NCI-H69 (cell line): ENCODE measurements around the gene FOXO3.
A peak's percentile ranks its signal among the peaks of the same experiment; 100 is the strongest.
"Not testable (repeated sequence)": the region's sequence is repeated elsewhere in the genome, so short reads cannot be mapped to it uniquely, and the experiment has no call there.

Experiments used
- DNase-seq: peaks from one replicate; lab custom pipeline; 2025; lab: John Stamatoyannopoulos, UW

FOXO3 gene

DNA sequence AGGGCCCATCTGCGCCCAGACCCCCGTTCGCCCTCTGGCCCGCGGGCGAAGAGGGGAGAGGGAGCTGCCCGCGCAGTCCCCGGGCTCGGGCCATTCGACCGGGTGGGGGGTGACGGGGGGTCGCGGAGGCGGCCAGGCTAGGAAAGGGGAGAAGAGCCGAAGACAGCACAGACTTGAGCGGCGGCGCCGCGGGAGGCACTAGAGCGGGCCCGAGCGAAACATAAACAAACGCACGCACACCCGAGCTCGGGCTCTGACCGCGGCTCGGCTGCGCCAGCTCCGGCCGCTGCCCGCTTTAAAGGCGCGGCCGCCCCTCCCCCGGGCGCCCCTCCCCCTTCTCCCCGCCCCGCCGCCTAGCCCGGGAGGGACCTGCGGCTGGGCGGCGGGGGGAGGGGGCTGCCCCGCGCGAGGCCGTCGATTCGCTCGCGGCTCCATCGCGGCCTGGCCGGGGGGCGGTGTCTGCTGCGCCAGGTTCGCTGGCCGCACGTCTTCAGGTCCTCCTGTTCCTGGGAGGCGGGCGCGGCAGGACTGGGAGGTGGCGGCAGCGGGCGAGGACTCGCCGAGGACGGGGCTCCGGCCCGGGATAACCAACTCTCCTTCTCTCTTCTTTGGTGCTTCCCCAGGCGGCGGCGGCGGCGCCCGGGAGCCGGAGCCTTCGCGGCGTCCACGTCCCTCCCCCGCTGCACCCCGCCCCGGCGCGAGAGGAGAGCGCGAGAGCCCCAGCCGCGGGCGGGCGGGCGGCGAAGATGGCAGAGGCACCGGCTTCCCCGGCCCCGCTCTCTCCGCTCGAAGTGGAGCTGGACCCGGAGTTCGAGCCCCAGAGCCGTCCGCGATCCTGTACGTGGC is at the start of gene FOXO3:
TSS of gene FOXO3 (plus strand) at position 455 of the 846 bp plus-strand sequence. CDS start at position 747, 292 bp downstream.
- DNase-seq, result peak; percentile 97

DNA sequence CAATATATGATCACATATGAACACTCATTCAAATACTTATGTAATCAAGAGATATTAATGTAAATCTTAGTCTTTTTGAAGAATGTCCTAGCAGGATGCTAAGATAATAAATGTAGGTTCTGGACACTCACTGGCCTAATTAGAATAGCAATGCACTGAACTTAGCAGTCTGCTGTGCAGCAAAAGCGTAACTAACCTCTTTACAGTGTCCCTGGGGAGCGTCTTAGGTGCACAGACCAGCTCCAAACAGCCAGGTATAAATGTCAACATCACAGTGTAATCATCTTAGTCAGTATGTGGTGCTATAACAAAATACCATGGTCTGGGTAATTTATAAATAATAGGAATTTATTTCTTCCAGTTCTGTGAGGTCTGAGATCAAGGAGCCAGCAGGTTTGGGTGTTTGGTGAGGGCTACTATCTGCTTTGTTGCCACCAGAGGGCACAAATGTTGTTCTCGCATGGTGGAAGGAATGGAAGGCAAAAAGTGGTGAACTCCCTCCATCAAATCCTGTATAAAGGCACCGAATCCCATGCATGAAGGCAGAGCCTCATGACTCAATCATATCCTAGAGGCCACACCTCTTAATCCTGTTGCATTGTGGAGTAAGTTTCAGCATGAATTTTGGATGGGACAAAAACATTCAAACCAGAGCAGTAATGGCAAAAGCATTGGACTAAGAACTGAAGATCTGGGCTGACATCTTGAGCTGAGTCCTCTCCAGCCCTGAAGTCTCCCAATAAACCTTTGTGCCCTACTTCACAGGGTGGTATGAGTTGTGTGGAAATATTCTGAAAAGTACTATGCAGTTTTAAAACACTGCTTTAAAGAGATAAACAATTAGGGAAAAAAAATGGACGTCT is 41.8 kb upstream of the FOXO3 start:
- peak; percentile 65 for DNase-seq

DNA sequence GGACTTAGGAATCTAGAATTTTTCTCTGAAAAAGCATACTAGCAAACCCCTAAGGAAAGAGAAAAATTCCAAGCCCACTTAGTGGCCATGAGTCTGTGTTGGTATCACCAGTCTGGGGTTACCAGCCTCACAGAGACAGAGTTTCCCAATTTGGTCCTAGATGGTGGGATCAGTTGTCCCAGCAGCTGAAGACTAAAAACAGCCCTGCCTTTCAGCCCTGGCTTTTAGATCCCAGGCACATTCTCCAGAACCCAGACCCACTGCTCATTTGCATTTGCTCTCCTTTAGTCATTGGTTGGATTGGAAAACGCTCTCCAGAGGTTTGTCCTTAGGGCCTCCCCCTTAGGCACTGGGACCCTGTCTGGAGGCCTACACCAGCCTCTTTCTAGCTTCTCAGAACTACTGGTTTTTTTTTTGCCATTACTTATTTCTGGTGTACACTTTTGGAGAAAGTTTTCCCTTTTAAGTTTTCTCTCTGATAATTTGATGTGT is 39.1 kb upstream of the FOXO3 start:
- no peak for DNase-seq

DNA sequence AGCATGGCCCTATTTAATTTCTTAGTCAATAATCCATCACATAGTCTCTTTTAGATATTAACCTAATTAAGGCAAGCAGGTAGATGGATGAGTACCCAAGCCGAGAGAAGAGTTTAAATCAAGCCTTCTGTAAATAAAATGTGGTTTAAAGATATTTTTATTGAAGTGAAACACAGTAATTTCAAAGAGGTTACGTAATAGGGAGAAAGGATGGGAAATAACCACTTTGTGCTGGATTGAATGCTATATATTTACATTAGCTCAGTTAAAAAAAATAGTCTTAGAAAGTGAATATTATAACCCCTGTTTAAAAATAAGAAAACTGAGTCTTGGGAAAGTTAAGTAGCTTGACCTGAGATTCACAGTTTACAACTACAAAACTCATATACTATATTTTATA is 37.0 kb upstream of the FOXO3 start:
- no peak for DNase-seq

DNA sequence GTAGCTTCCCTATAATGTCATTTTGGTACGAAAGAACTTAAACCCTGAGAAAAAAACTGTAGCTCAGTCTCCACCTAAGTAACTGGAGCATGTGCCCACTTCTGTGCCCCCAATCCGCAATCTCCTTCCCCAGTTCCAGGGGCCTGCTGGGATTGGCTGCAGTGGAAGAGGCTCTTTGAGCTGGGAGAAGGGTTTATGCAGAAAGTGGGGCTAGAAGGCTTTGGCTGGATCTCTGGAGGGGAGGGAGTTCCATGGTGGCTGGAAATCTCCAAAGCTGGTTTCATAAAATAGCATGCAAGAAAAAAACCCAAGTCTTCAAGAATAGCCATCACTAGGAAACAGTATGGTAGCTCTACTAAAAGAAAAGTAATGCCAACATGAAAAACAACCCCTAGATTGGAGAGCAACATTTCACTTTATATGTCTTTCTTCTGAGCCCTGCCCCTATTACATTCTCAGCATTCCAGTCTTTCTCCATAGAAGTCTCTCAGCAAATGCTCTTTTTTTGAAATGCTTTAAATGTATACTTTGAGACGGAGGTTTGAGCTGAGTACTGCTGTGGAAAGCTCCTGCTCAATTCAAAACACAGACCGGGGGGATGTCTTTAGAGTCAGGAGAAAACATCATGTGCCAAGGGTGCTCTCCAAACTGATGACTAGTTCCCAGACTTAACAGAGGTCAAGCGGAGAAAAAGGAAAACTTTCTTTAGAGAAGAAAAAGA is 36.0 kb upstream of the FOXO3 start:
- DNase-seq, result no peak

DNA sequence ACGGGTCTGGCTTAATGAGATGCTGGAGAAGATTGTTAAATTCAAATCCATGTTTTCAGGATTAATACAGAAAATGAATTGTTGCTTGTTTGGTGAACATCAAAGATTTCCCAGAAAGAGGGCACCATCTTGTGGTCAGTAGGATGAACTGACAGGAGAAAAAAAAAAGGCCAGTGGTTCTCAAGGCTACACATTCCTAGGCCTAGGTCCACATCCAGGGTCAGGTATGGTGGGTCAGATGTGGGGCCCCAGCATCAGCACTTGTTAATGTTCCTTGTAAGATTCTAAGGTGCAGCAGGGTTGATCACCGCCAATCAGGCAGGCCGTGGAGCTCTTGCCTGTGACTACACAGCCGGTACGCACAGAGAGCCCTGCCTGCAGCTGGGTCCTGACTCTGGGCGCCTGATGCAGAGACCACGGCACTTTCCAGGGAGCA is 34.0 kb upstream of the FOXO3 start:
- DNase-seq, result peak; percentile 60

DNA sequence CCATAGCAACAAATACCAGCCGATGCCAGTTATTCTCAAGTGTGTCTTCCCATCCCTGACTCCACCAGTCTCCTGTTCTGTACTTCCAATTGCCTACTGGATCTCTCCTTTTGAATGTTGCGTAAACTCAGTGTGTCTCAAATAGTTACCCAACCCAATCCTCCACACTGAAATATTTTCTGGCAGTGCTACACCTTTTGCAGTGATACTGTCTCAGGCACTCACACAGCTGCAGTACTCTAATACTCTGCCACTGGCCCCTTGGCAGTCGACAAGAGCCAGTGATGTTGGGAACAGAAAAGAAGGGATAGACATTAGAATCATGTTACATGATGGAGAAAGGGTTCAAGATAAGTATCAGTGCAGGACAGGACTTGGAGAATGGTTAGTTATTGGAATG is 31.8 kb upstream of the FOXO3 start:
- no peak for DNase-seq

DNA sequence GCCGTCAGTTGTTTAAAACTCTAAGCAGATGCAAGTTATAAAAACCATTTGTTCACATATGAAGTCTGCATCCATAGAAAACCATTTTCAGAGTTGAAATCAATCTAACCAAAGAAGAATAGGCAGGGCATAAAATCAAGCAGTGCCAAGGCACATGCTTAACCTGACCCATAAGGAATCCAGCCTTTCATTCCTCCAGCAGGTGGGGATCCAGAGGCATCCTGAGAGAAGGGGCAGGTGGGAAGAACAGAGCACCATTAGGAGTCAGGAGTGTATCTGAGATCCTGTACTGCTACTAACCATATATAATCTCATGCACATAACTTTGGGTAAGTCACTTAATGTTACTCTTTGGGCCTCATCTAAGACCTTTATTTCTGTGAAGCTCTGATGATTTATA is 29.4 kb upstream of the FOXO3 start:
- peak; percentile 49 for DNase-seq

DNA sequence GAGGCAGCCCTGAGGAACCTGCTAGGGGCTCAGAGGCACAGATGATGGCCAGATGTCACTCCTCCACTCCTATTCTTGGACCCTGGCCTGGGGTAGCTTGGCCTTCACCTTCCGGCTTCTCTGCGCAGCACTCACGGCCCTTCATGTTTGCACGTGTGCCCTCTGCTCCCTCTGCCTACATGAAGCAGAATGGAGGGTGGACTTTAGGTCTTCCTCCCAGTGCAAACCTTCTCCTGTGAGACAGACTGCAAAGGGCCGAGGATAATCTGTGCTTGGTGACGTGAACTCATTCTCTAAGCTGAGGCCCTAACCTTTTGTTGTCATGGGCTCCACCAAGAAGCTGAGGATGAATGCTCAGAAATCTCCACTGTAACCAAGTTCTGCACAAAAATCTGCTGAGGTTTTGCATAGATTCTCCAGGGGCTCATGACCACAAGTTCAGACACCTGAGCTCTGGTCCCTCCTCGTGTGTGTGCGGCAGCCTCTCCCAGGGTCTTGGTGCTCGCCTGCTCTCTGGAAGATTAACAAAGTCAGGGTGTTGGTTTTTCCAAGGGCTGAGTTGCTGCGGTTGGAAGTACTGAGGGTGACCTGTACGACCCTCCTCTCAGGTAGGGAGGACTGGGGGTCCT is 25.5 kb upstream of the FOXO3 start:
- DNase-seq, result no peak

DNA sequence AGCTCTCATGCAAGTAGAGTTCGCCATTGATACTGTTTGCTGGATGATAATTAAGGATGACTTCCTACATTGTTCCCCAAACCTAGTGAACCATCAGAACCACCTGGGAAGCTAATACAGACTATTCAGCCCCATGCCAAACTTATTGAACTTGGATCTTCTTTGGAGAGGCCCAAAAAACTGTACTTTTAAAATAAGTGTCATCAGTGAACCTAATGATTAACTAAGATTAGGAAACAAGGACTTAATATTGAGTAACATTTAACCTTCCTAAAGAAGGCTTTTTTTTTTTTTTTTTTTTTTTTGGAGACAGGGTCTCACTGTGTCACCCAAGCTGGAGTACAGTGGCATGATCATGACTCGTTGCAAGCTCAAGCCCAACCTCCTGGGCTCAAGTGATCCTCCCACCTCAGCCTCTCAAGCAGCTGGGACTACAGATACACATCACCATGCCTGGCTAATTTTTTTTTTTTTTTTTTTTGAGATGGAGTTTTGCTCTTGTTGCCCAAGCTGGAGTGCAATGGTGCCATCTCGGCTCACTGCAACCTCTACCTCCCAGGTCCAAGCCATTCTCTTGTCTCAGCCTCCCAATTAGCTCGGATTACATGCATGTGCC is 24.7 kb upstream of the FOXO3 start:
- DNase-seq, result not testable (repeated sequence)

DNA sequence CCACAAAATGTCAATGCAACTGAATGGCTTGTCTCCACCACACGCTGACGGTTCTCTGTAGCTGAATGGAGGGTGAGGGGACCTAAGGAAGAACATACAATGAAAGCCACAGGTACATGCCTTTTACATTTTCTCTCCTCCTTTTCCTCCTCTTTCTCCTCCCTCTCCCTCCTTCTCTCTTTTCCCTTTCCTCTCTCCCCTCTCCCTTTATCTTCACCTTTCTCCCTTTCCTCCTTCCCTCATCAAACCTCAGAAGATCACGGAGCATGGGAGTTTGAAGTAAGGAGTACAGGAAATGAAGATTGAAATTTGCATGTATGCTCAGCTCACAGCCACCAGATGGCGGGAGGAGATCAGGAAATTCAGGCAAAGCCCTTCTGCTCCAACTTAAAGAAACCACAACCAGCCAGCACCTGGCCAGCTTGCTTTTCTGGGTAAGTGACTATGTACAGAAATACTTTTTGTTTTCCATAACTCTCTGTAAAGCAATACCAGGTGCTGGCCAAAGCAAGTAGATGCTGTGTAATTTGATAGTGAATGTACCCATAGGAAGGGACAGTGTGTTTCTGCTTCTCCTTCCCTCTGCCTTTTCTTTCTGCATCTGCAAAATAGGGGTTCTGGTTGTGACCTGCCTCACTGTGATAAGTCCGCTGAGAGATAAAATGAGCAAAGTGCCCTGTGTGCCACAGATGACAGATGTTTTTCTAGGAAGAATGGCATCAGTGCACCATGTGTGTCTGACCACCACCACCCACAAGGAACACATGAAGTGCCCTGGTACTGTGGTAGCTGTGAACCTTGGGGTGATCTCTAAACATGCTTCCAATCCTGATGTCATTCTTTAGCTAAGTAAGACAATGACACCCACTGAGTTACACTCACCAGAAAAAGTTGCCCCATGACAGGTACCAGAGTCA is 18.6 kb upstream of the FOXO3 start:
- DNase-seq, result peak; percentile 88

DNA sequence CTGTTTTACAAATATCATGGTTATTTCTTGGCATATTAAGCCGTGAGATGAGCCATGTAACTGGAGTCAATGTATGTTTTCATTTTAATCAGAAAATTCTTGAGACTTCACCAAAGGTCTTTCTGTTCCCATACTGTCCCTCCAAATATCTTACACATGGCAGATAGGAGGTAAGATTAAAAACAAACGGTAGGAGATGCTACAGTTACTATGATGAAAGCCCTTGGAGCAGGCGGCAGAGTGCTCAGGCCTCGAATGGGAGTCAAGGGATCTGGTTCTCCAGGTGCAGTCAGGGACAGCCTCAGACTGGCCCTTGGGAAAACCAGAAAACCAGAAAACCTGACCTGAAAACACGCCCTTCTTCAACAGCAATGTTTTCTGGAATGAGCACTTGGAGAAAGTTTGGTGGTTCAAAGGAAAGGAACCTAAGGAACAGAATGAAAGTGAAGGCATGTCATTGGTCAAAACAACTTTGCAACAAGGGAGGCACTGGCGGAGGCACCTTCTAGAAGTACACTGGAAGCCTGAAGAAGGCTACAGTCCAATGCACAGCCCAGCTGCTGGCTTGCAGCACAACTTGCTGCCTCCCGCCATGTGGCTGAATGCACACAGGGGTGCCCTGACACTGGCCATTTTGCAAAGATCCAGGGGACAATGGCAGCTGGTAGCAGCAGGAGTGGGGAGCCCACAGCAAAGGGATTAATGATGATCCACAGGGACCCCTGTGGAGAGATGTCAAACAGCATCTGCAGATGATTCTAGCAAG is 17.4 kb upstream of the FOXO3 start:
- peak; percentile 73 for DNase-seq

DNA sequence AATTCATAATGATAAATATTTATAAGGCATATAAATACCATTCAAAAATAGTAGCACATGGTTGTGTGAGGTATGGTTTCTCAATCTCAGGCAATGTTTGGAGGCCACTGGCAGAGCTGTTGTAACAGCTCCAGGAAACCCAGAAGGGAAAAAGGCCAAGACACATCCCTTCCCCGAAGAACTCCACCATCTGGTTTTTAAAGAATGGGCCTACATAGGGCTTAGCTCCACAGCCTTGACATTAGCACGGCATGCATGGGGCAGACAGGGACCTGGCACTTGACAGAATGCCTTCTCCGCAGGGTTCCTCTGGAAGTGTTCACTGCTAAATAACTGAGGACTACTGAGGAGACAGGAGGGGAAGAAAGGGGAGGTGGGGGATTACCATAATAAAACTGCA is 16.1 kb upstream of the FOXO3 start:
- peak; percentile 41 for DNase-seq

DNA sequence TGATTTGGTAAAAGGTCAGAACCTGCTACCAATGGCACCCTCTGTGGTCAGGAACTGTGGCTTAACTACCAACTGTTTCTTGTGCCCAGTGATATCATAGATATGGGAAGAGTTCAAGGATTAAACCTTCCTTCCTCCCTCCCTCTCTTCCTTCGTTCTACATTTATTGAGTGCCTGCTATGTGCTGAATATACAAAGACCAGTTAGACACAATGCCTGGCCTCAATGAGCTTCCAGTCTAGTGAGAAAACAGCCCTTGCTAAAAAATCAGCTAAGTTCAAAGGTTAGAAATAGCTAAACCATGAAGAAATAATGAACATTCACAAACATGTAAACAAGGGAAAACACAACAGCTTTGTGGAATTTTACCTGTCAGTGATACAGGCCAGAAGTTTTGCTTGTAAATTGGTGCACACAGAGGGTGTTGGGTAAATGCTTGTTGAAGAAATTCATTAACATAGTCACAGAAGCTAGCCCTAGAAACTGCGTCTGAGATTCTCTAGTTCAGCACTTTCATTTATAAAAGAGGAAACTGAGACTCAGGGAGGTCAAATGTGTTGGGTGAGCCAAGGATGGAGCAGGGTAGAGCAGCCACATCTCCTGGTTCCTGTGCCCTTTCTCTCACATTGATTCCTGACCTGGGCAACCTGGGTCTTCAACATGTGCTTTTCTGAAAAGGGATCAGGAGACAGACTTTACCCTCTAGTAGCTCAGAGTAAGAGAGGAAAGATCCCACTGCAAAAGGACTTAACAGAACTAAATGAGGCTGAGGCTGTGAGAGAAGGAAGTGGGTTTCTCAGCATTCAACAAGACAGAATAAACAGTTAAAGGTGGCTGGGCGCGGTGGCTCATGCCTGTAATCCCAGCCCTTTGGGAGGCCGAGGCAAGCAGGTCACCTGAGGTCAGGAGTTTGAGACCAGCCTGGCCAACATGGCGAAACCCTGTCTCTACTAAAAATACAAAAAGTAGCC is 14.4 kb upstream of the FOXO3 start:
- DNase-seq, result no peak

DNA sequence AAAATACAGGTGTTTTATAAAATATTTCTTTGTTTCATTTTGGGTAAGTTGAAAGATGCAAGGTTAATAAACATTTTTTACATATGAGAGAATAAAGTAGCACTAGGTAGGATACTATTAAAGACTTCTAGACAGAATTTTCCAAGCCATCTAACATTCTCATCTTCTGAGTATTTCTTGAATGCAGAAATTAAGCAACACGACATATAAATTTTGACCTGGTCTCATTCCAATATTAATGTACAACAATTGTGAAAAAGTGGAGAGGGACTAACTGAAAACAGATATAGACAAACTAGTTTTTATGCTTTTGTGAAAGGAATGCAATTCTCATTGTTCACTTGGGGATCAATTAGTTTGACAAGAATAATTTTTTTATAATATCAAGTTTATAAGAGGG is 11.5 kb upstream of the FOXO3 start:
- DNase-seq, result no peak

DNA sequence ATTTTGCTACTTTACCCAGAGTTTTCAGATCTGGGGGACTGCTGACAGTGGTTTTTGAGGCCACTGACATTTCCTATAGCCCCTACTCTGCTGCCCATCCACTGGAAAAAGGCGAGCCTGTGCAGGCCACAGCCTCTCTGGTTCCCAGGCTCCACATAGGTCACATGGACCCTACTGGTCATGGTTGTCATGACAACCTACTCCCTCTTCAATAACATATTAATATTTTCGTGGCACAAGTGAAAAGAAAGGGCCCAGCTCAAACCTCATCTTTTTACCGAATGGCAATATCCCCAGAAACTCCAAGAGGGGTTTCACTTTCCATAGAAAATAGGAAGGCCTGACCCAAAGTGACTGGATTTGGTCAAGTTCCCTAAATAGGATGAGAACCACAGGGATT is 11.0 kb upstream of the FOXO3 start:
- DNase-seq, result no peak

DNA sequence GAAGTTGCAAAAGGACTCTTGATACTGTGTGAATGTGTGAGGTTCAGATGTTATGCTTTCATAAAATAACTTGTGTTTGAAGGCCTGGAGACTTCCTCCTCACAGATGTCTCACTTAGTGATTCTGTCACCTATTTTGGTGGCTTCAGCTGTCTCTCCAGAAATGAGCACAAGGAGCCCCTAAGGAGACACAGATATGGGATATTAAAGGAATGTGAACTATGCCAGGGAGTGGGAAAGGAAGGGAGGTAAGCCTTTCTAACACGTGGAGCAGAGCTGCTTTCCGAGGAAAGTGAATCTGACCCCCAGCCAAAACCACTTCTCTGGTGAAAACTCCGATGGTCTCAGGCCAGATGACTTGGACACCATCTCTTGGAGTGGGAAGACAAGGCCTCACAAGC is 10.5 kb upstream of the FOXO3 start:
- no peak for DNase-seq

DNA sequence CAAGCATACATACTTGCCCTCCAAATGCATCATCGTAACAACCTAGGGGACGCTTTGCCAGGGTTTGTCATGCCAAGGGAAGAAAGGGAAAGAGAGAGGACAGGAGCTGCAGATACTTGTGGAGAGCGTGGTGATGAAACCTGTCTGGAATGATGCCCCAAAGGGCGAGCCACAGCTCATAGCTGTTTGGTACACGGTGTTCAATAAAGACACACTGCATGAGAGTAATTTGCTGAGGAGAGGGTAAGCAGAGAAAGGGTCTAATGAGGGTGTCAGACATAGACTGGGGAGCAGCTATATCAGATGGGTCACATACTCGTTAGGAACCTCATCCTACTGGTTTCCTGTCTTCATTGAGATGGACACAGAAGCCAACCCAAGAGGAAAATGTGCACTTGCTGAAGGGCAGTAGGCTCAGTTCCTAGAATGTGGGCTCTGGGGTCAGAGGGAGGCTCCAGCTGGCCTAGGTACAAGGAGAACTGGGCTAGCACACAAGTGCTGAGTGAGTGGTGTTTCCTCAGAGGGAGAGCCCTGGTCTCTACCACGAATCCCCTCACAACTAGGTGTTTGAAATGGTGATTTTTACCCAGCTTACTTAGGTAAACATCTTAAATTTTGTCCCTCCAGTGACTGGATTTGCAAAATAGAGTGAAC is 5.2 kb upstream of the FOXO3 start:
- no peak for DNase-seq
